ENCODE measurements around the gene VTI1A. TPM values are rescaled to one million over a fixed set of nuclear protein-coding genes. Genes with fewer than 3 reads are reported as not detected.

The VTI1A gene
- total and polyA plus RNA-seq, 2 experiments from 2014 or later: 26.8 to 31.0 TPM

DNA sequence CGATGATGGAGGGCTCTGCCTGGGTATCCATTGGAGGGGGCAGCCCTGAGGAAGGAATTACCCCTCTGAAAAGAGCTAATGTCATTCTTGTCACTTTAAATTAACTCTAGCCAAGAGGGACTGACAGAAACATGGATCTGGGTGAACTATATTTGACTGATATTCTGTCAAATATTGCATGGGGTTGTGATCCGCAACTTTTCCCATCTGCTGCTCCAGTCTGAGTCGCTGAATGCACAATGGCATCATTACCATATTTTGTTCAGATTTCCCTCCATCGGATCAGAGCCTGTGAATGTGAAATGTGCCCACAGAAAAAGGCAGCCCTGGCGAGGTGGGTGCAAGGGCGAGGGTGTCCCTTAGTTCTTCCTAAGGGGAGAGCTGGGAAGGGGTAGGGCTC lies 402.5 kb downstream of the VTI1A start (continued):
- TF ChIP-seq STAT1 (IDR thresholded peaks at IDR 0.05; ENCODE audit: unreplicated experiment): no peak

DNA sequence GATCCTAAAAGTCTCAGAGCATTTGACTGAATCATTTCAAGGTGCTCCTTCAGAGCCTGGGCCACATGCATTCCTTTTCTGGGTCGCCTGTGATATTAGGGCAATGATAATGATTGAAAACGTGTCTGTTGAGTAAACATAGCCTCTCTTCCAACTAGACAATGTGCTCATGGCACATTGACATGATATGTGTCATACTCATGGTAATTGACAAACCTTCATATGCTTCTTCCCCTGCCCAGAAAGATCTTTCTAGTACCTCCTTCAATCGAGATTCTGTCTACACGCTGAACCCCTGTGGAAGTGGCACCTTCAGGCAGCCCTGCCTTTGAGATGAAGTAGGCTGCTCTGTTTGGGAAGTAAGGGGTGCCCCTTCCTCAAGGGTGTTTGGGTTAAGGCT lies 404.2 kb downstream of the VTI1A start:
- ATAC-seq (no peak), DNase-seq (ENCODE audit: low spot score) (no peak)
- TF ChIP-seq ZNF114 (CRISPR knock-in tag; IDR thresholded peaks at IDR 0.05): no peak
- no peak for TF ChIP-seq REST (IDR thresholded peaks at IDR 0.05; ENCODE audit: unreplicated experiment)
- no peak for TF ChIP-seq ZNF331 (CRISPR knock-in tag; IDR thresholded peaks at IDR 0.05; ENCODE audit: low read depth)

DNA sequence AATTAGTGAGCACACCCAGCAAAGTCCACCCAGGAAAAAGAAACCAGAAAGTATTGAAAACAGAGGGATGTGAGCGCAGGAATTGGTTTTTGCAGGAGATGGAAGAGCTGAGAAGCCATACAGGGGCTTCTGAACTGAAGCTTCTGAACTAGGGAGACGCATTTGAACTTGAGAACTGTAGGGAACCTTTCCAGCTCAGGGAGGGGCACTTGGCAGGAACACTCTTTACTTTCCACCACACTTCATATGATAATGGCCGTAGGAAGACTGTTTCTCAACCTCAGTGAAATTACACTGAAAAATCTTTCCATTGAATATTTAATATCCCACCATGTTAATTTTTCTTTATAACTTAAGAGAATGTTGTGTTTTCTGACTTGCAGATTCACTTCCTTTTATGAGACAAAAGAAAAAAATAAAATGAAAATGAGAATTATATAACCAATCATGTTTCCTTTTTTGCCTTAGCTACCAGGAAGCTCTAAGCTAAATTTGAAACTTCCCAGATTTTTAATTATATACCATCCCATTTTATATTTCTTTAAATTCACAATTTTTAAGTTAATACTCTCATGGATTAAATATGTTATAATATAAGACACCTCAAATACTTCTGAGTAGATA lies 404.7 kb downstream of the VTI1A start:
- DNase-seq (ENCODE audit: low spot score): no peak
- H3K27me3 Mint-ChIP-seq (ENCODE audit: insufficient read depth, low read depth, poor library complexity): peaks cover 2% of the 10 kb centered on the region
- no peaks in the 10 kb centered on the region for H4K20me1 ChIP-seq (replicated peaks; ENCODE audit: insufficient read depth)
- no peaks in the 10 kb centered on the region for H3K27me3 ChIP-seq (ENCODE audit: insufficient read depth)
- peaks cover 17% of the 10 kb centered on the region for H3K36me3 Mint-ChIP-seq (ENCODE audit: low read depth)
- ATAC-seq: no peak
- H3K27ac Mint-ChIP-seq: no peak overlapping the region
- H3F3A ChIP-seq (replicated peaks; ENCODE audit: low read depth): no peaks in the 10 kb centered on the region
- peaks cover 9% of the 10 kb centered on the region; the same call in 1 of the 2 replicates for H3K9me2 ChIP-seq (ENCODE audit: insufficient read depth)
- H2AFZ ChIP-seq: no peak overlapping the region
- H3K36me3 ChIP-seq (ENCODE audit: insufficient read depth): peaks cover 9% of the 10 kb centered on the region; the same call in 1 of the 2 replicates
- H3K79me2 ChIP-seq (replicated peaks; ENCODE audit: insufficient read depth): no peaks in the 10 kb centered on the region
- H3K4me1 ChIP-seq (ENCODE audit: insufficient read depth): no peaks in the 10 kb centered on the region
- H3K4me3 Mint-ChIP-seq: no peak overlapping the region
- no peak overlapping the region for H3K27ac ChIP-seq (ENCODE audit: low read depth)
- H3K4me3 ChIP-seq: no peak overlapping the region
- H3K9me3 Mint-ChIP-seq: peaks cover 19% of the 10 kb centered on the region
- peaks cover 2% of the 10 kb centered on the region; the same call in 1 of the 3 replicates for H3K4me1 Mint-ChIP-seq
- H3K4me2 ChIP-seq: no peak overlapping the region
- TF ChIP-seq, protein P1, sequence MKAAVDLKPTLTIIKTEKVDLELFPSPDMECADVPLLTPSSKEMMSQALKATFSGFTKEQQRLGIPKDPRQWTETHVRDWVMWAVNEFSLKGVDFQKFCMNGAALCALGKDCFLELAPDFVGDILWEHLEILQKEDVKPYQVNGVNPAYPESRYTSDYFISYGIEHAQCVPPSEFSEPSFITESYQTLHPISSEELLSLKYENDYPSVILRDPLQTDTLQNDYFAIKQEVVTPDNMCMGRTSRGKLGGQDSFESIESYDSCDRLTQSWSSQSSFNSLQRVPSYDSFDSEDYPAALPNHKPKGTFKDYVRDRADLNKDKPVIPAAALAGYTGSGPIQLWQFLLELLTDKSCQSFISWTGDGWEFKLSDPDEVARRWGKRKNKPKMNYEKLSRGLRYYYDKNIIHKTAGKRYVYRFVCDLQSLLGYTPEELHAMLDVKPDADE (IDR thresholded peaks at IDR 0.05): no peak
- no peak for TF ChIP-seq EZH2 (IDR thresholded peaks at IDR 0.05; ENCODE audit: low read depth, unreplicated experiment)
- no peak for TF ChIP-seq ZNF462 (CRISPR knock-in tag; IDR thresholded peaks at IDR 0.05)
- no peak for TF ChIP-seq CREB1 (CRISPR knock-in tag; IDR thresholded peaks at IDR 0.05; ENCODE audit: low read depth)
- TF ChIP-seq JUNB (IDR thresholded peaks at IDR 0.05; ENCODE audit: unreplicated experiment): no peak
- no peak for TF ChIP-seq ZNF114 (CRISPR knock-in tag; IDR thresholded peaks at IDR 0.05)

More for the DNA sequence above, 404.2 kb downstream of the VTI1A start:
- peaks cover 11% of the 10 kb centered on the region for H3K9me2 ChIP-seq (ENCODE audit: insufficient read depth)
- Mint-ChIP-seq H3K27ac (no peak overlapping the region), H3K9me3 (peaks cover 22% of the 10 kb centered on the region), H3K36me3 (ENCODE audit: low read depth) (peaks cover 20% of the 10 kb centered on the region), H3K27me3 (ENCODE audit: insufficient read depth, low read depth, poor library complexity) (peaks cover 4% of the 10 kb centered on the region), H3K4me1 (peaks cover 2% of the 10 kb centered on the region; the same call in 1 of the 3 replicates), H3K4me3 (no peak overlapping the region)
- no peaks in the 10 kb centered on the region for H3K4me1 ChIP-seq (ENCODE audit: insufficient read depth)
- H3F3A ChIP-seq (replicated peaks; ENCODE audit: low read depth): no peaks in the 10 kb centered on the region
- H3K36me3 ChIP-seq (ENCODE audit: insufficient read depth): peaks cover 10% of the 10 kb centered on the region; the same call in 1 of the 2 replicates
- no peak overlapping the region for H3K27ac ChIP-seq (ENCODE audit: low read depth)
- H4K20me1 ChIP-seq (replicated peaks; ENCODE audit: insufficient read depth): no peaks in the 10 kb centered on the region
- H2AFZ ChIP-seq: no peak overlapping the region
- no peak overlapping the region for H3K4me3 ChIP-seq
- no peaks in the 10 kb centered on the region for H3K27me3 ChIP-seq (ENCODE audit: insufficient read depth)
- no peak overlapping the region for H3K4me2 ChIP-seq
- no peaks in the 10 kb centered on the region for H3K79me2 ChIP-seq (replicated peaks; ENCODE audit: insufficient read depth)
